CD4-positive, alpha-beta memory T cell (primary cell): ENCODE measurements around the gene KIF5B. TPM values are rescaled to one million over a fixed set of nuclear protein-coding genes. Genes with fewer than 3 reads are reported as not detected.
A peak's percentile ranks its signal among the peaks of the same experiment; 100 is the strongest.

Source experiments
- CTCF ChIA-PET: fragments of 350-600 bp; sonication (Branson Sonifier 250); formaldehyde crosslinking; loops from one replicate; lab custom pipeline; 2021; ENCODE audit warnings: inconsistent platforms; ENCODE audit not compliant: partially characterized antibody; lab: Charles Lee
- POLR2A ChIA-PET: fragments of 350-600 bp; sonication (Branson Sonifier 250); formaldehyde crosslinking; loops from one replicate; lab custom pipeline; 2021; ENCODE audit not compliant: partially characterized antibody; lab: Charles Lee
- DNase-seq, 5 donors: peaks; one replicate each; pipeline versions ENCODE4 v3.0.0 to v3.0.0-alpha.2; 2020 to 2022; ENCODE audit warnings: mixed read lengths in 1 of 5
- H3K27ac ChIP-seq: one replicate; pipeline ENCODE4 v1.7.0; 2013; ENCODE audit warnings: low read depth, low read length
- H3K27me3 ChIP-seq: 2 replicates; pipeline ENCODE4 v1.7.0; 2013; ENCODE audit warnings: mild to moderate bottlenecking, low read length, moderate library complexity; ENCODE audit not compliant: insufficient read depth
- H3K36me3 ChIP-seq: 2 replicates; pipeline ENCODE4 v1.7.0; 2013; ENCODE audit warnings: mild to moderate bottlenecking, low read length, moderate library complexity; ENCODE audit not compliant: insufficient read depth
- H3K4me1 ChIP-seq: 2 replicates; pipeline ENCODE4 v1.7.0; 2013; ENCODE audit warnings: mild to moderate bottlenecking, low read length, moderate library complexity; ENCODE audit not compliant: insufficient read depth
- H3K4me3 ChIP-seq, 2 donors: one replicate each; pipeline ENCODE4 v1.7.0; 2013; ENCODE audit warnings: low read length in 2 of 2, mild to moderate bottlenecking in 1 of 2
- H3K9me3 ChIP-seq, 2 donors: one replicate each; pipeline ENCODE4 v1.7.0; 2013; ENCODE audit warnings: low read length in 2 of 2, control low read depth in 1 of 2; ENCODE audit not compliant: control insufficient read depth in 1 of 2
- H3K27ac Mint-ChIP-seq, 7 donors: one replicate each; pipeline ENCODE4 v1.8.0; 2020 to 2021; ENCODE audit warnings: mixed read lengths in 7 of 7, mild to moderate bottlenecking in 6 of 7, inconsistent platforms in 3 of 7, moderate library complexity in 3 of 7
- H3K27me3 Mint-ChIP-seq, 2 donors: one replicate each; pipeline ENCODE4 v1.8.0; 2020 to 2021; ENCODE audit warnings: mixed read lengths in 2 of 2
- H3K36me3 Mint-ChIP-seq, 2 donors: one replicate each; pipeline ENCODE4 v1.8.0; 2020 to 2021; ENCODE audit warnings: mixed read lengths in 2 of 2, inconsistent platforms in 1 of 2, mild to moderate bottlenecking in 1 of 2
- H3K4me1 Mint-ChIP-seq, 4 donors: one replicate each; pipeline ENCODE4 v1.8.0; 2020 to 2021; ENCODE audit warnings: mixed read lengths in 4 of 4, mild to moderate bottlenecking in 1 of 4
- H3K4me3 Mint-ChIP-seq, 8 donors: one replicate each; pipeline ENCODE4 v1.8.0; 2020 to 2021; ENCODE audit warnings: mixed read lengths in 8 of 8, mild to moderate bottlenecking in 7 of 8, moderate library complexity in 6 of 8, inconsistent platforms in 3 of 8
- H3K9me3 Mint-ChIP-seq, 8 donors: one replicate each; pipeline ENCODE4 v1.8.0; 2020 to 2021; ENCODE audit warnings: mixed read lengths in 8 of 8, mild to moderate bottlenecking in 5 of 8, inconsistent platforms in 3 of 8, moderate library complexity in 1 of 8
- intact Hi-C: fragments of 100-400 bp; cut with micrococcal nuclease; formaldehyde crosslinking; loops from one replicate; pipeline ENCODE4 v1.15.1; 2023
- polyA plus RNA-seq, 2 donors: library from polyadenylated mRNA; unstranded; fragments of 300-500 nt; fragmentation: Illumina TruSeq; gene quantifications; one replicate each; pipeline ENCODE4 v1.2.3, GENCODE V29; 2021
- total RNA-seq, 2 experiments: library from RNA; stranded (reverse); gene quantifications; one replicate each; pipeline ENCODE4 v1.2.3, GENCODE V29; 2021

Gene KIF5B
- total and polyA plus RNA-seq, 4 experiments from 2014 or later: 23.4 to 55.6 (median 42.2) TPM

- Mint-ChIP-seq H3K27me3 (no peaks in the 10 kb centered on the region), H3K27ac (peak overlapping the region in 3 of 7 donors; percentile 14 to 70 (median 68)), H3K4me1 (peaks cover 2 to 12% (median 9%) of the 10 kb centered on the region in 4 donors), H3K4me3 (no peak overlapping the region), H3K36me3 (peaks cover 4 to 16% of the 10 kb centered on the region in 2 donors), H3K9me3 (no peaks in the 10 kb centered on the region)
- H3K36me3 ChIP-seq: no peaks in the 10 kb centered on the region
- H3K27me3 ChIP-seq: no peaks in the 10 kb centered on the region
- ChIA-PET CTCF (interaction anchor here (0.5 to 5.9 kb wide), 8 partner anchors 16 to 1249 kb away, joined by 3 to 81 read pairs (median 4); no protein-coding TSS in a partner anchor), POLR2A (interaction anchor here (0.9 to 1.3 kb wide), 2 partner anchors 74 to 77 kb away, joined by 3 to 5 read pairs; no protein-coding TSS in a partner anchor)
- no peaks in the 10 kb centered on the region for H3K4me1 ChIP-seq
- no peak overlapping the region for H3K4me3 ChIP-seq
- DNase-seq: no peak
- no peak overlapping the region for H3K27ac ChIP-seq
- intact Hi-C loops: no loop called here
- no peaks in the 10 kb centered on the region for H3K9me3 ChIP-seq
Observed at GRCh38 chr10:32004161-32004591, 52.0 kb downstream of the KIF5B start.

- intact Hi-C loops: no loop called here
- Mint-ChIP-seq H3K36me3 (peaks cover 0 to 7% of the 10 kb centered on the region in 2 donors), H3K4me1 (peaks cover 2 to 12% (median 8%) of the 10 kb centered on the region in 4 donors), H3K27me3 (no peaks in the 10 kb centered on the region), H3K4me3 (no peak overlapping the region), H3K27ac (peak overlapping the region in 2 of 7 donors; percentile 7 to 23), H3K9me3 (no peaks in the 10 kb centered on the region)
- Histone ChIP-seq H3K27me3 (no peaks in the 10 kb centered on the region), H3K4me3 (no peak overlapping the region), H3K9me3 (no peaks in the 10 kb centered on the region), H3K4me1 (no peaks in the 10 kb centered on the region), H3K36me3 (no peaks in the 10 kb centered on the region), H3K27ac (no peak overlapping the region)
- POLR2A ChIA-PET: no interaction called here
- DNase-seq: no peak
- CTCF ChIA-PET: interaction anchor here (5.9 kb wide), 1 partner anchor 141 kb away, joined by 81 read pairs; no protein-coding TSS in a partner anchor
Observed at GRCh38 chr10:32002531-32002930, 53.7 kb downstream of the KIF5B start.

- H3K9me3 ChIP-seq: no peaks in the 10 kb centered on the region
- Mint-ChIP-seq H3K27ac (peak overlapping the region in 1 of 7 donors; percentile 4), H3K4me1 (peaks cover 2 to 12% (median 6%) of the 10 kb centered on the region in 4 donors), H3K9me3 (no peaks in the 10 kb centered on the region), H3K27me3 (no peaks in the 10 kb centered on the region), H3K4me3 (no peak overlapping the region), H3K36me3 (peaks cover 0 to 2% of the 10 kb centered on the region in 2 donors)
- no peaks in the 10 kb centered on the region for H3K36me3 ChIP-seq
- CTCF ChIA-PET: no interaction called here
- POLR2A ChIA-PET: no interaction called here
- no peaks in the 10 kb centered on the region for H3K4me1 ChIP-seq
- DNase-seq: no peak
- intact Hi-C loops: no loop called here
- H3K4me3 ChIP-seq: no peak overlapping the region
- H3K27me3 ChIP-seq: no peaks in the 10 kb centered on the region
- no peak overlapping the region for H3K27ac ChIP-seq
Observed at GRCh38 chr10:32000937-32001336, 55.3 kb downstream of the KIF5B start.

GRCh38 chr10:31999836-32000235, 56.4 kb downstream of the KIF5B start:
- no peaks in the 10 kb centered on the region for H3K36me3 ChIP-seq
- POLR2A ChIA-PET: no interaction called here
- H3K9me3 ChIP-seq: no peaks in the 10 kb centered on the region
- H3K27ac ChIP-seq: no peak overlapping the region
- Mint-ChIP-seq H3K27ac (no peak overlapping the region), H3K9me3 (no peaks in the 10 kb centered on the region), H3K4me1 (peaks cover 2 to 8% (median 5%) of the 10 kb centered on the region in 4 donors), H3K27me3 (no peaks in the 10 kb centered on the region), H3K36me3 (no peaks in the 10 kb centered on the region), H3K4me3 (no peak overlapping the region)
- no peaks in the 10 kb centered on the region for H3K27me3 ChIP-seq
- CTCF ChIA-PET: interaction anchor here (0.6 to 1.3 kb wide), 2 partner anchors 9 to 139 kb away, joined by 3 read pairs; no protein-coding TSS in a partner anchor
- no peaks in the 10 kb centered on the region for H3K4me1 ChIP-seq
- DNase-seq: no peak
- H3K4me3 ChIP-seq: no peak overlapping the region
- intact Hi-C loops: no loop called here

GRCh38 chr10:31999070-31999660, 57.1 kb downstream of the KIF5B start:
- peaks cover 2 to 8% (median 4%) of the 10 kb centered on the region in 4 donors for H3K4me1 Mint-ChIP-seq
- no peaks in the 10 kb centered on the region for H3K27me3 ChIP-seq
- H3K4me3 ChIP-seq: no peak overlapping the region
- ChIA-PET POLR2A (no interaction called here), CTCF (interaction anchor here (0.6 to 1.3 kb wide), 2 partner anchors 10 to 139 kb away, joined by 3 read pairs; no protein-coding TSS in a partner anchor)
- H3K36me3 Mint-ChIP-seq: no peaks in the 10 kb centered on the region
- H3K27ac Mint-ChIP-seq: no peak overlapping the region
- no peaks in the 10 kb centered on the region for H3K9me3 ChIP-seq
- H3K27ac ChIP-seq: no peak overlapping the region
- no peaks in the 10 kb centered on the region for H3K9me3 Mint-ChIP-seq
- H3K4me1 ChIP-seq: no peaks in the 10 kb centered on the region
- H3K36me3 ChIP-seq: no peaks in the 10 kb centered on the region
- intact Hi-C loops: no loop called here
- no peak for DNase-seq
- no peaks in the 10 kb centered on the region for H3K27me3 Mint-ChIP-seq
- H3K4me3 Mint-ChIP-seq: no peak overlapping the region

GRCh38 chr10:31994926-31995325, 61.3 kb downstream of the KIF5B start:
- no peaks in the 10 kb centered on the region for H3K27me3 Mint-ChIP-seq

GRCh38 chr10:31990937-31991336, 65.3 kb downstream of the KIF5B start:
- peaks cover 0 to 3% of the 10 kb centered on the region in 2 donors for H3K27me3 Mint-ChIP-seq
- Histone ChIP-seq H3K27ac (no peak overlapping the region), H3K36me3 (no peaks in the 10 kb centered on the region), H3K4me3 (no peak overlapping the region), H3K27me3 (no peaks in the 10 kb centered on the region), H3K9me3 (no peaks in the 10 kb centered on the region), H3K4me1 (no peaks in the 10 kb centered on the region)
- peaks cover 0 to 6% (median 0%) of the 10 kb centered on the region in 4 donors for H3K4me1 Mint-ChIP-seq
- ChIA-PET CTCF (no interaction called here), POLR2A (no interaction called here)
- peaks cover 0 to 3% of the 10 kb centered on the region in 2 donors for H3K36me3 Mint-ChIP-seq
- no peak overlapping the region for H3K4me3 Mint-ChIP-seq
- no peak for DNase-seq
- H3K27ac Mint-ChIP-seq: no peak overlapping the region
- peaks cover 0 to 5% (median under 1%) of the 10 kb centered on the region in 8 donors for H3K9me3 Mint-ChIP-seq
- intact Hi-C loops: no loop called here

More at GRCh38 chr10:31994926-31995325, 61.3 kb downstream of the KIF5B start:
- no peaks in the 10 kb centered on the region for H3K27me3 ChIP-seq
- H3K27ac ChIP-seq: no peak overlapping the region
- Mint-ChIP-seq H3K9me3 (no peaks in the 10 kb centered on the region), H3K4me1 (no peaks in the 10 kb centered on the region), H3K36me3 (no peaks in the 10 kb centered on the region), H3K27ac (no peak overlapping the region), H3K4me3 (no peak overlapping the region)
- no peak for DNase-seq
- H3K36me3 ChIP-seq: no peaks in the 10 kb centered on the region
- H3K9me3 ChIP-seq: no peaks in the 10 kb centered on the region
- intact Hi-C loops: no loop called here
- POLR2A ChIA-PET: no interaction called here
- CTCF ChIA-PET: interaction anchor here (2.0 kb wide), 1 partner anchor 133 kb away, joined by 10 read pairs; no protein-coding TSS in a partner anchor
- no peaks in the 10 kb centered on the region for H3K4me1 ChIP-seq
- H3K4me3 ChIP-seq: no peak overlapping the region
